Ishikawa (cell line): ENCODE results near the gene DNAJA1.

Experiments
- CEBPB ChIP-seq: IDR thresholded peaks from 2 replicates; pipeline ENCODE4 v1.6.1; 2012
- EP300 ChIP-seq: IDR thresholded peaks from 2 replicates; pipeline ENCODE4 v1.6.1; 2012; ENCODE audit warnings: borderline replicate concordance
- FOXM1 ChIP-seq: IDR thresholded peaks from 2 replicates; pipeline ENCODE4 v1.6.1; 2012; ENCODE audit warnings: low read depth, borderline replicate concordance
- RAD21 ChIP-seq: IDR thresholded peaks from 2 replicates; pipeline ENCODE4 v1.6.1; 2012; ENCODE audit warnings: low read depth
- YY1 ChIP-seq: IDR thresholded peaks from 2 replicates; pipeline ENCODE4 v1.6.1; 2012; ENCODE audit warnings: low read depth
- TF ChIP-seq, protein P1 (sequence below): IDR thresholded peaks from 2 replicates; pipeline ENCODE4 v1.6.1; 2012
- TF ChIP-seq, protein P2 (sequence below): IDR thresholded peaks from 2 replicates; pipeline ENCODE4 v1.6.1; 2012
- TF ChIP-seq, protein P3 (sequence below): IDR thresholded peaks from 2 replicates; pipeline ENCODE4 v1.6.1; 2012; ENCODE audit warnings: low read depth, mild to moderate bottlenecking

DNA sequence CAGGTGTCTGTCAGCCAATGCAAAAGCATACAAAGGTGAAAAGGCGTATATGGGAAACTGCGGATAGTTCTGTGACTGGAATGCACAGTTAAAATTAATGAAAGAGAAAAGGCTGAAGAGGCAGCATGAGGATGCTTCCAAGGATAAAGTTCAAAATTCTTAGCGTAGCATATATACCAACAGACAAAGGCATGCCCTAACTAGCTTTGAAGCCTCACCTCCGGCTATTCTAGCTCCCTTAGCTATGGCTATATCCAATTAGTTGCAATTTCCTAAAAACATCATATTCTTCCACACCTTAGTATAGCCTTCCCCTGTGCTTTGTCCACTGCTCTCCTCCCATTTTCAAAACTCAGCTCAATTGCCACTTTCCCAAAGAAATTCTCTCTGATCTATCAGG is 1.4 kb upstream of the DNAJA1 start:
- TF ChIP-seq EP300: no peak
- TF ChIP-seq, protein P1, sequence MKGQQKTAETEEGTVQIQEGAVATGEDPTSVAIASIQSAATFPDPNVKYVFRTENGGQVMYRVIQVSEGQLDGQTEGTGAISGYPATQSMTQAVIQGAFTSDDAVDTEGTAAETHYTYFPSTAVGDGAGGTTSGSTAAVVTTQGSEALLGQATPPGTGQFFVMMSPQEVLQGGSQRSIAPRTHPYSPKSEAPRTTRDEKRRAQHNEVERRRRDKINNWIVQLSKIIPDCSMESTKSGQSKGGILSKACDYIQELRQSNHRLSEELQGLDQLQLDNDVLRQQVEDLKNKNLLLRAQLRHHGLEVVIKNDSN: no peak
- TF ChIP-seq CEBPB: no peak
- TF ChIP-seq RAD21: no peak
- no peak for TF ChIP-seq FOXM1
- TF ChIP-seq, protein P2, sequence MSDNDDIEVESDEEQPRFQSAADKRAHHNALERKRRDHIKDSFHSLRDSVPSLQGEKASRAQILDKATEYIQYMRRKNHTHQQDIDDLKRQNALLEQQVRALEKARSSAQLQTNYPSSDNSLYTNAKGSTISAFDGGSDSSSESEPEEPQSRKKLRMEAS: no peak
- TF ChIP-seq, protein P3, sequence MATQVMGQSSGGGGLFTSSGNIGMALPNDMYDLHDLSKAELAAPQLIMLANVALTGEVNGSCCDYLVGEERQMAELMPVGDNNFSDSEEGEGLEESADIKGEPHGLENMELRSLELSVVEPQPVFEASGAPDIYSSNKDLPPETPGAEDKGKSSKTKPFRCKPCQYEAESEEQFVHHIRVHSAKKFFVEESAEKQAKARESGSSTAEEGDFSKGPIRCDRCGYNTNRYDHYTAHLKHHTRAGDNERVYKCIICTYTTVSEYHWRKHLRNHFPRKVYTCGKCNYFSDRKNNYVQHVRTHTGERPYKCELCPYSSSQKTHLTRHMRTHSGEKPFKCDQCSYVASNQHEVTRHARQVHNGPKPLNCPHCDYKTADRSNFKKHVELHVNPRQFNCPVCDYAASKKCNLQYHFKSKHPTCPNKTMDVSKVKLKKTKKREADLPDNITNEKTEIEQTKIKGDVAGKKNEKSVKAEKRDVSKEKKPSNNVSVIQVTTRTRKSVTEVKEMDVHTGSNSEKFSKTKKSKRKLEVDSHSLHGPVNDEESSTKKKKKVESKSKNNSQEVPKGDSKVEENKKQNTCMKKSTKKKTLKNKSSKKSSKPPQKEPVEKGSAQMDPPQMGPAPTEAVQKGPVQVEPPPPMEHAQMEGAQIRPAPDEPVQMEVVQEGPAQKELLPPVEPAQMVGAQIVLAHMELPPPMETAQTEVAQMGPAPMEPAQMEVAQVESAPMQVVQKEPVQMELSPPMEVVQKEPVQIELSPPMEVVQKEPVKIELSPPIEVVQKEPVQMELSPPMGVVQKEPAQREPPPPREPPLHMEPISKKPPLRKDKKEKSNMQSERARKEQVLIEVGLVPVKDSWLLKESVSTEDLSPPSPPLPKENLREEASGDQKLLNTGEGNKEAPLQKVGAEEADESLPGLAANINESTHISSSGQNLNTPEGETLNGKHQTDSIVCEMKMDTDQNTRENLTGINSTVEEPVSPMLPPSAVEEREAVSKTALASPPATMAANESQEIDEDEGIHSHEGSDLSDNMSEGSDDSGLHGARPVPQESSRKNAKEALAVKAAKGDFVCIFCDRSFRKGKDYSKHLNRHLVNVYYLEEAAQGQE: no peak
- TF ChIP-seq YY1: no peak
